HG02763 (cell line): Measurements from ENCODE around the gene KRTAP11-1.

Source experiments
- ATAC-seq: cut with Tn5 transposase; IDR thresholded peaks from one replicate; pipeline ENCODE4 v1.9.1; 2021; ENCODE audit warnings: mild to moderate bottlenecking, moderate library complexity; ENCODE audit not compliant: unreplicated experiment

Gene KRTAP11-1

GRCh38 chr21:30881480-30881879, at the start of gene KRTAP11-1:
Gene KRTAP11-1 (minus strand): TSS chr21:30881580. CDS start chr21:30881524, 56 bp downstream.
- no peak for ATAC-seq

GRCh38 chr21:30924146-30924700, 42.8 kb upstream of the KRTAP11-1 start:
- no peak for ATAC-seq

GRCh38 chr21:30921129-30921528, 39.7 kb upstream of the KRTAP11-1 start:
- ATAC-seq = no peak

- ATAC-seq = no peak
Observed at GRCh38 chr21:30917557-30917956, 36.2 kb upstream of the KRTAP11-1 start.

- ATAC-seq = no peak
Observed at GRCh38 chr21:30900881-30901280, 19.5 kb upstream of the KRTAP11-1 start.

GRCh38 chr21:30882866-30883597, 1.7 kb upstream of the KRTAP11-1 start:
- no peak for ATAC-seq

- ATAC-seq = no peak
Observed at GRCh38 chr21:30880914-30881313, 466 bp downstream of the KRTAP11-1 start.

GRCh38 chr21:30874526-30874925, 6.9 kb downstream of the KRTAP11-1 start:
- ATAC-seq = no peak

- ATAC-seq = no peak
Observed at GRCh38 chr21:30847627-30848500, 33.5 kb downstream of the KRTAP11-1 start.

- no peak for ATAC-seq
Observed at GRCh38 chr21:30842990-30843389, 38.4 kb downstream of the KRTAP11-1 start.

GRCh38 chr21:30839304-30839703, 42.1 kb downstream of the KRTAP11-1 start:
- no peak for ATAC-seq

- no peak for ATAC-seq
Observed at GRCh38 chr21:30838536-30838935, 42.8 kb downstream of the KRTAP11-1 start.

GRCh38 chr21:30831194-30831765, 50.1 kb downstream of the KRTAP11-1 start:
- ATAC-seq = no peak
